B cell (primary cell): Measurements from ENCODE around the gene TSSK6. TPM values are rescaled to one million over a fixed set of nuclear protein-coding genes. Genes with fewer than 3 reads are reported as not detected.

Experiments used
- ATAC-seq: fragments of 200-7000 bp; cut with Tn5 transposase; one replicate; pipeline ENCODE4 v1.10.0; 2021; ENCODE audit warnings: low read depth, mild to moderate bottlenecking, moderate number of reproducible peaks, moderate library complexity
- CTCF ChIA-PET: fragments of 350-600 bp; sonication (Branson Sonifier 250); formaldehyde crosslinking; loops from one replicate; lab custom pipeline; 2021; ENCODE audit warnings: antibody characterized with exemption, inconsistent platforms; lab: Charles Lee
- POLR2A ChIA-PET: fragments of 350-600 bp; sonication (Branson Sonifier 250); formaldehyde crosslinking; loops from one replicate; lab custom pipeline; 2021; ENCODE audit warnings: antibody characterized with exemption; lab: Charles Lee
- DNase-seq: peaks from one replicate; pipeline ENCODE4 v3.0.0; 2013
- H2AFZ ChIP-seq: 2 replicates; pipeline ENCODE4 v1.6.1; 2012; ENCODE audit warnings: mild to moderate bottlenecking, low read depth, low read length; ENCODE audit not compliant: insufficient read depth, poor library complexity, severe bottlenecking
- H3K27ac ChIP-seq, 2 donors: 1 replicate in 1 of 2; 2 replicates in 1 of 2; pipeline ENCODE4 v1.5.1; 2012 to 2013; ENCODE audit warnings: low read length in 2 of 2, mild to moderate bottlenecking in 2 of 2, moderate library complexity in 1 of 2
- H3K27me3 ChIP-seq, 4 experiments: fragments of 200-600 bp in 1 of 4; sonication (generic) in 1 of 4; replicated peaks in 1 of 4; 1 replicate in 2 of 4; 2 replicates in 2 of 4; pipeline versions ENCODE4 v1.6.1 to v1.7.0; 2013 to 2016; ENCODE audit warnings: low read length in 3 of 4, mild to moderate bottlenecking in 2 of 4, mixed read lengths in 1 of 4, moderate library complexity in 1 of 4; ENCODE audit not compliant: insufficient read depth in 4 of 4, control insufficient read depth in 3 of 4; ENCODE audit errors: control extremely low read depth in 1 of 4
- H3K36me3 ChIP-seq, 2 experiments: replicated peaks in 1 of 2; 1 replicate in 1 of 2; 2 replicates in 1 of 2; pipeline versions ENCODE4 v1.6.1 to v1.7.1; 2013; ENCODE audit warnings: low read length in 1 of 2; ENCODE audit not compliant: insufficient read depth in 2 of 2, control insufficient read depth in 1 of 2; ENCODE audit errors: control extremely low read depth in 1 of 2, extremely low read depth in 1 of 2
- H3K4me1 ChIP-seq, 2 donors: fragments of 200-600 bp in 1 of 2; sonication (generic) in 1 of 2; 1 replicate in 1 of 2; 2 replicates in 1 of 2; pipeline versions ENCODE4 v1.5.1 to v1.6.1; 2013 to 2017; ENCODE audit warnings: low read length in 2 of 2; ENCODE audit not compliant: control insufficient read depth in 2 of 2, insufficient read depth in 2 of 2
- H3K4me2 ChIP-seq: replicated peaks from 2 replicates; pipeline ENCODE3; 2012; ENCODE audit warnings: mild to moderate bottlenecking, low read depth, low read length; ENCODE audit not compliant: poor library complexity, severe bottlenecking
- H3K4me3 ChIP-seq, 5 experiments: fragments of 200-600 bp in 1 of 5; sonication (generic) in 1 of 5; 1 replicate in 3 of 5; 2 replicates in 2 of 5; pipeline versions ENCODE4 v1.5.1 to v1.7.0; 2011 to 2016; ENCODE audit warnings: low read length in 4 of 5, mild to moderate bottlenecking in 4 of 5, low read depth in 2 of 5, control low read depth in 1 of 5, moderate library complexity in 1 of 5; ENCODE audit not compliant: insufficient read depth in 1 of 5; ENCODE audit errors: control extremely low read depth in 1 of 5, extremely low read depth in 1 of 5
- H3K79me2 ChIP-seq: fragments of 200-600 bp; sonication (generic); one replicate; pipeline ENCODE4 v1.6.0; 2016; ENCODE audit warnings: low read length; ENCODE audit not compliant: control insufficient read depth, insufficient read depth
- H3K9ac ChIP-seq: fragments of 200-600 bp; sonication (generic); 2 replicates; pipeline ENCODE4 v1.6.1; 2017; ENCODE audit warnings: mild to moderate bottlenecking, low read length, moderate library complexity
- H3K9me3 ChIP-seq, 3 donors: one replicate each; pipeline versions ENCODE4 v1.6.1 to v1.7.1; 2013; ENCODE audit warnings: low read length in 2 of 3; ENCODE audit not compliant: control insufficient read depth in 2 of 3, insufficient read depth in 1 of 3; ENCODE audit errors: control extremely low read depth in 1 of 3
- H4K20me1 ChIP-seq: 2 replicates; pipeline ENCODE4 v1.6.0; 2012; ENCODE audit warnings: mild to moderate bottlenecking, low read length; ENCODE audit not compliant: insufficient read depth, control insufficient read depth, poor library complexity, severe bottlenecking
- H3K27ac Mint-ChIP-seq: one replicate; pipeline ENCODE4 v1.8.0; 2021; ENCODE audit warnings: mixed read lengths
- H3K27me3 Mint-ChIP-seq: one replicate; pipeline ENCODE4 v1.8.0; 2021; ENCODE audit warnings: mixed read lengths
- H3K4me1 Mint-ChIP-seq: one replicate; pipeline ENCODE4 v1.8.0; 2021; ENCODE audit warnings: mixed read lengths
- H3K4me3 Mint-ChIP-seq: one replicate; pipeline ENCODE4 v1.8.0; 2021; ENCODE audit warnings: mixed read lengths
- H3K9me3 Mint-ChIP-seq: one replicate; pipeline ENCODE4 v1.8.0; 2022; ENCODE audit warnings: mixed read lengths; ENCODE audit not compliant: insufficient read depth
- EZH2 ChIP-seq: IDR thresholded peaks from 2 replicates; pipeline ENCODE4 v1.6.1; 2012; ENCODE audit warnings: borderline replicate concordance, low read depth, mild to moderate bottlenecking, moderate library complexity, low read length; ENCODE audit not compliant: insufficient read depth, poor library complexity, severe bottlenecking
- WGBS: methylation state at CpG from one replicate; pipeline ENCODE4 v1.1.5; 2013; ENCODE audit warnings: missing lambda C conversion rate; ENCODE audit not compliant: insufficient coverage; 5-methylcytosine and 5-hydroxymethylcytosine counted together
- intact Hi-C: fragments of 100-400 bp; cut with micrococcal nuclease; formaldehyde crosslinking; loops from one replicate; pipeline ENCODE4 v1.10.0; 2022
- polyA plus RNA-seq: library from polyadenylated mRNA; depleted of rRNA; stranded (reverse); fragments of >200 nt; gene quantifications from 2 replicates; pipeline ENCODE4 v1.2.3, GENCODE V29; 2012
- total RNA-seq, 2 donors: library from RNA; stranded (reverse); fragments of 120-200 nt in 1 of 2; gene quantifications; 1 replicate in 1 of 2; 2 replicates in 1 of 2; pipeline versions ENCODE4 v1.2.3 to v1.2.4, GENCODE V29; 2013 to 2022
- TF ChIP-seq, protein P1 (sequence below): fragments of 200-600 bp; IDR thresholded peaks from one replicate; pipeline ENCODE4 v1.8.0; 2022; ENCODE audit warnings: antibody characterized with exemption, mild to moderate bottlenecking

The TSSK6 gene
- total and polyA plus RNA-seq, 2 donors (not counting 1 experiment from before 2014, with no cell fraction given): 8.9 to 9.6 TPM

DNA sequence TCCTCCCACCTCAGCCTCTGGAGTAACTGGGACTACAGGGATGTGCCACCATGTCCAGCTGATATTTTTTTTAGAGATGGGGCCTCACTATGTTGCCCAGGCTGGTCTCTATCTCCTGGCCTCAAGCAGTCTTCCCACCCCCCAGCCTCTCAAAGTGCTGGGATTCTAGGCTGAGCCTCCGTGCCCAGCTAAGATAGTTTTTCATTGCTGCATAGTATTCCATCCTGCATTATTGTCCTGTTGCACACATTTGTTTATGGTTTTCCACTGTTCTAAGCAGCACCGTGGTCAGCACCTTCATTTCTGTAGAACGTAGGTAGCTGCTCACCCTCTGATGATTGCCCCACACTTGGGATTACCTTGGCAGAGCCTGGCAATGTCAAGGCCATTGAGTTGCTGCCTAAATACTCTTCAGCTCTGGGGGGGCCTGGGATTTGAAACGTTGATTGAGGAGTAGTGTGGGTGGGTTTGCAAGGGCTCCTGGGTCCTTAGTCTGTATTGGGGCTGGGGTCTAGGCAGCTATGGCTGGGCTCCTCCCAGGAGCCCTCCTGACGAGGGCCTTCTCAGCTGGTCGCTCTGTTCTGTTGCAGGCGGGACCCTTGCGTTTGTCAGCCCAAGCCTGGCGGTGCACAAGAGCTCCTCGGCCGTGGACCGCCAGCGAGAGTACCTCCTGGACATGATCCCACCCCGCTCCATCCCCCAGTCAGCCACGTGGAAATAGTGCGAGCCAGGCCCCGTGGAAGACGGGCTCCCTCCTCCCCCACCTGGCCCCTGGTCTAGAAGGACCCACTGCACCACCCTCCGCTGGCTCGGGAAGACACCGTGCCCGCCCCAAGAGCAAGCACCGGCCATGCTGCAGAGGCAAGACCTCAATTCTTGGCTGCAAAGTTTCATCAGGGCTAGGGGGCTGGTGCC is 10.3 kb downstream of the TSSK6 start:
- H3K9me3 Mint-ChIP-seq: no peaks in the 10 kb centered on the region
- Histone ChIP-seq H3K9me3 (peaks cover 0 to 4% (median 0%) of the 10 kb centered on the region in 3 donors), H3K4me1 (no peaks in the 10 kb centered on the region), H2AFZ (no peak overlapping the region), H3K4me3 (no peak overlapping the region), H3K79me2 (no peaks in the 10 kb centered on the region), H3K4me2 (no peak overlapping the region), H3K27me3 (no peaks in the 10 kb centered on the region), H3K27ac (no peak overlapping the region), H4K20me1 (no peaks in the 10 kb centered on the region), H3K9ac (no peak overlapping the region), H3K36me3 (peaks cover 0 to 66% of the 10 kb centered on the region in 2 experiments)
- ChIA-PET POLR2A (no interaction called here), CTCF (no interaction called here)
- no peak for TF ChIP-seq EZH2
- TF ChIP-seq, protein P1, sequence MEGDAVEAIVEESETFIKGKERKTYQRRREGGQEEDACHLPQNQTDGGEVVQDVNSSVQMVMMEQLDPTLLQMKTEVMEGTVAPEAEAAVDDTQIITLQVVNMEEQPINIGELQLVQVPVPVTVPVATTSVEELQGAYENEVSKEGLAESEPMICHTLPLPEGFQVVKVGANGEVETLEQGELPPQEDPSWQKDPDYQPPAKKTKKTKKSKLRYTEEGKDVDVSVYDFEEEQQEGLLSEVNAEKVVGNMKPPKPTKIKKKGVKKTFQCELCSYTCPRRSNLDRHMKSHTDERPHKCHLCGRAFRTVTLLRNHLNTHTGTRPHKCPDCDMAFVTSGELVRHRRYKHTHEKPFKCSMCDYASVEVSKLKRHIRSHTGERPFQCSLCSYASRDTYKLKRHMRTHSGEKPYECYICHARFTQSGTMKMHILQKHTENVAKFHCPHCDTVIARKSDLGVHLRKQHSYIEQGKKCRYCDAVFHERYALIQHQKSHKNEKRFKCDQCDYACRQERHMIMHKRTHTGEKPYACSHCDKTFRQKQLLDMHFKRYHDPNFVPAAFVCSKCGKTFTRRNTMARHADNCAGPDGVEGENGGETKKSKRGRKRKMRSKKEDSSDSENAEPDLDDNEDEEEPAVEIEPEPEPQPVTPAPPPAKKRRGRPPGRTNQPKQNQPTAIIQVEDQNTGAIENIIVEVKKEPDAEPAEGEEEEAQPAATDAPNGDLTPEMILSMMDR: no peak
- H3K27ac Mint-ChIP-seq: no peak overlapping the region
- ATAC-seq (no peak), DNase-seq (no peak)
- no peaks in the 10 kb centered on the region for H3K27me3 Mint-ChIP-seq
- H3K4me3 Mint-ChIP-seq: no peak overlapping the region
- intact Hi-C loops: no loop called here
- WGBS: 97% methylated on average over 22 of the region's 23 CpGs
- H3K4me1 Mint-ChIP-seq: no peaks in the 10 kb centered on the region
